ENCODE results near the gene JAG1.

Gene JAG1

DNA sequence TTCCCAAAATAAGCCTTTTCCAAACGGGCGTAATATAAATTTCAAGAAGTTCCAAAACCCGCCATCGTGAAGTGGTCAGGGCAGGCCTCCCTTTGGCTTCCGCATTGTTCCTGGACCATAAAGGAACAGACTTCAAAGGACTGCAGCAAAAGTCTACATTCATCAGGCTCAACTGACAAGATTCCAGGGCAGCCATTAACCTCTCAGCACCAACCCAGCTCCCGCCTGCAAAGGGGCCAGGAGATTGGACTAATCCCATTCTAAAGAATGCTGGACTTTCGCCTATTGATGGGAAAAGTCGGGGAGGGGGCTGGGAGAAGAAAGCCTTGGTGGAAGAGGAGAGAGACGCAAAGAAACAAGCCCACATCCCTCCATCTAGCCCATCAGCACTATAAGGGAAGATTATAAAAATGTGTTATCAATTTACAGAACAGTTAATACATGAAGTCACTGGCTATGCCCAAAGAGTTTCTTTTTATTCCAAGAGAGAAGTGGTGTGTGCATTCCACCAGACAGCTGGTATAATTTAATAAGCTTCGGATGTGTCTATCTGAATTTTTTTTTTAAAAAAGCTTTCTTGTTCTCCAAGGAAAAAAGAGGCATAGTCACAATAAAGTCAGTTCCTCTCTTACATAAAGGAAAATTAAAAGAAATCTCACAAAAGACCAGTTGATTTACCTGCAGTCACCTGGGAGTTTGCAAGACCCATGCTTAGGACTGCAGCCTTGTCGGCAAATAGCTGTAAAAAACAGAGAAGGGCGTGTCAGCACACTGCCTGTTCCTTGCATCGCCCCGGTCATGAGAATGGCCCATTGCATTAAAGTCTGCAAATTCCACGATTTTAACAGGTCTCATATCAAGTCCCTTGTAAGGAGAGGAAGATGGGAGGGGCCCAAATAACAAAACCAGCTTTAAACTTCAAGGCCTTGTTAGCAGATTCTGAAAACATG, 17.8 kb downstream of the JAG1 start:
- TF ChIP-seq TEAD4 (IDR thresholded peaks at IDR 0.05) (no peak), YY1 (IDR thresholded peaks at IDR 0.05; ENCODE audit: low read depth) (no peak), ZBTB7A (IDR thresholded peaks at IDR 0.05; ENCODE audit: low read depth) (no peak), EGR1 (IDR thresholded peaks at IDR 0.05) (no peak), CREB1 (IDR thresholded peaks at IDR 0.05; ENCODE audit: low read depth) (no peak), RAD21 (IDR thresholded peaks at IDR 0.05; ENCODE audit: low read depth) (no peak), TCF12 (IDR thresholded peaks at IDR 0.05; ENCODE audit: low read depth) (no peak), MAX (IDR thresholded peaks at IDR 0.05) (no peak), TAF1 (IDR thresholded peaks at IDR 0.05; ENCODE audit: low read depth) (no peak), CEBPB (IDR thresholded peaks at IDR 0.05) (no peak), NFIC (IDR thresholded peaks at IDR 0.05) (no peak), REST (IDR thresholded peaks at IDR 0.05; ENCODE audit: low read depth) (no peak), FOXM1 (IDR thresholded peaks at IDR 0.05; ENCODE audit: borderline replicate concordance, low read depth) (no peak), EP300 (IDR thresholded peaks at IDR 0.05; ENCODE audit: borderline replicate concordance) (no peak)
- TF ChIP-seq, protein P1, sequence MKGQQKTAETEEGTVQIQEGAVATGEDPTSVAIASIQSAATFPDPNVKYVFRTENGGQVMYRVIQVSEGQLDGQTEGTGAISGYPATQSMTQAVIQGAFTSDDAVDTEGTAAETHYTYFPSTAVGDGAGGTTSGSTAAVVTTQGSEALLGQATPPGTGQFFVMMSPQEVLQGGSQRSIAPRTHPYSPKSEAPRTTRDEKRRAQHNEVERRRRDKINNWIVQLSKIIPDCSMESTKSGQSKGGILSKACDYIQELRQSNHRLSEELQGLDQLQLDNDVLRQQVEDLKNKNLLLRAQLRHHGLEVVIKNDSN (IDR thresholded peaks at IDR 0.05), result no peak

- TF ChIP-seq TEAD4 (IDR thresholded peaks at IDR 0.05) (no peak), RAD21 (IDR thresholded peaks at IDR 0.05; ENCODE audit: low read depth) (no peak), REST (IDR thresholded peaks at IDR 0.05; ENCODE audit: low read depth) (no peak), EGR1 (IDR thresholded peaks at IDR 0.05) (no peak), TCF12 (IDR thresholded peaks at IDR 0.05; ENCODE audit: low read depth) (no peak), MAX (IDR thresholded peaks at IDR 0.05) (no peak), CEBPB (IDR thresholded peaks at IDR 0.05) (no peak), EP300 (IDR thresholded peaks at IDR 0.05; ENCODE audit: borderline replicate concordance) (no peak), TAF1 (IDR thresholded peaks at IDR 0.05; ENCODE audit: low read depth) (no peak), NFIC (IDR thresholded peaks at IDR 0.05) (no peak), CREB1 (IDR thresholded peaks at IDR 0.05; ENCODE audit: low read depth) (no peak)
- TF ChIP-seq, protein P1 (IDR thresholded peaks at IDR 0.05), result no peak
Observed at GRCh38 chr20:10654630-10655029, 19.2 kb downstream of the JAG1 start.

- TF ChIP-seq REST (IDR thresholded peaks at IDR 0.05; ENCODE audit: low read depth) (no peak), YY1 (IDR thresholded peaks at IDR 0.05; ENCODE audit: low read depth) (no peak), NFIC (IDR thresholded peaks at IDR 0.05) (no peak), TEAD4 (IDR thresholded peaks at IDR 0.05) (no peak)
Observed at GRCh38 chr20:10654250-10654610, 19.6 kb downstream of the JAG1 start.

GRCh38 chr20:10653599-10654249, 20.1 kb downstream of the JAG1 start:
- TF ChIP-seq, protein P1 (IDR thresholded peaks at IDR 0.05), result no peak
- TF ChIP-seq CREB1 (IDR thresholded peaks at IDR 0.05; ENCODE audit: low read depth) (no peak), EP300 (IDR thresholded peaks at IDR 0.05; ENCODE audit: borderline replicate concordance) (no peak), ZBTB7A (IDR thresholded peaks at IDR 0.05; ENCODE audit: low read depth) (no peak), CEBPB (IDR thresholded peaks at IDR 0.05) (no peak)

All from Ishikawa (cell line).